GM21381 (cell line): Measurements from ENCODE around the gene GARNL3.

Experiments
- ATAC-seq: cut with Tn5 transposase; IDR thresholded peaks from one replicate; pipeline ENCODE4 v1.9.1; 2021; ENCODE audit warnings: mild to moderate bottlenecking, moderate library complexity; ENCODE audit not compliant: unreplicated experiment

The GARNL3 gene

GRCh38 chr9:127308652-127309434 lies 44.3 kb downstream of the GARNL3 start:
- ATAC-seq = no peak

GRCh38 chr9:127309715-127310114 lies 45.1 kb downstream of the GARNL3 start:
- no peak for ATAC-seq

- ATAC-seq = no peak
Measured at GRCh38 chr9:127311239-127311741, 46.7 kb downstream of the GARNL3 start.

- ATAC-seq = no peak
Measured at GRCh38 chr9:127313042-127313560, 48.5 kb downstream of the GARNL3 start.

- no peak for ATAC-seq
Measured at GRCh38 chr9:127314911-127315310, 50.3 kb downstream of the GARNL3 start.

- ATAC-seq = no peak
Measured at GRCh38 chr9:127316586-127317323, 52.2 kb downstream of the GARNL3 start.

GRCh38 chr9:127318651-127319167 lies 54.1 kb downstream of the GARNL3 start:
- ATAC-seq = no peak

- no peak for ATAC-seq
Measured at GRCh38 chr9:127319366-127320114, 55.0 kb downstream of the GARNL3 start.

GRCh38 chr9:127320115-127320378 lies 55.5 kb downstream of the GARNL3 start:
- ATAC-seq = no peak

- ATAC-seq = no peak
Measured at GRCh38 chr9:127323393-127323792, 58.8 kb downstream of the GARNL3 start.

GRCh38 chr9:127330501-127330900 lies 65.9 kb downstream of the GARNL3 start:
- ATAC-seq = no peak

GRCh38 chr9:127333221-127334064 lies 68.9 kb downstream of the GARNL3 start:
- ATAC-seq = no peak

- no peak for ATAC-seq
Measured at GRCh38 chr9:127334725-127335124, 70.2 kb downstream of the GARNL3 start.

GRCh38 chr9:127336086-127336485 lies 71.5 kb downstream of the GARNL3 start:
- no peak for ATAC-seq

- no peak for ATAC-seq
Measured at GRCh38 chr9:127336506-127337352, 72.2 kb downstream of the GARNL3 start.

- no peak for ATAC-seq
Measured at GRCh38 chr9:127340721-127341120, 76.1 kb downstream of the GARNL3 start.

GRCh38 chr9:127341152-127341551 lies 76.6 kb downstream of the GARNL3 start:
- ATAC-seq = no peak

- no peak for ATAC-seq
Measured at GRCh38 chr9:127344368-127345000, 79.9 kb downstream of the GARNL3 start.

GRCh38 chr9:127345566-127345965 lies 81.0 kb downstream of the GARNL3 start:
- ATAC-seq = no peak
